DOHH2 (cell line): ENCODE results near the gene SLC25A13.

Experiments
- EZH2phosphoT487 ChIP-seq: fragments of 200-600 bp; sonication (generic); IDR thresholded peaks from 2 replicates; pipeline ENCODE4 v1.6.1; 2017; ENCODE audit warnings: borderline replicate concordance, mild to moderate bottlenecking, antibody characterized with exemption, low read length, moderate library complexity, mixed read lengths
- TF ChIP-seq, protein P1 (sequence below): fragments of 200-600 bp; sonication (generic); IDR thresholded peaks from one replicate; pipeline ENCODE4 v1.5.1; 2014; ENCODE audit warnings: antibody characterized with exemption, mild to moderate bottlenecking, low read depth, low read length; ENCODE audit not compliant: poor library complexity, severe bottlenecking

DNA sequence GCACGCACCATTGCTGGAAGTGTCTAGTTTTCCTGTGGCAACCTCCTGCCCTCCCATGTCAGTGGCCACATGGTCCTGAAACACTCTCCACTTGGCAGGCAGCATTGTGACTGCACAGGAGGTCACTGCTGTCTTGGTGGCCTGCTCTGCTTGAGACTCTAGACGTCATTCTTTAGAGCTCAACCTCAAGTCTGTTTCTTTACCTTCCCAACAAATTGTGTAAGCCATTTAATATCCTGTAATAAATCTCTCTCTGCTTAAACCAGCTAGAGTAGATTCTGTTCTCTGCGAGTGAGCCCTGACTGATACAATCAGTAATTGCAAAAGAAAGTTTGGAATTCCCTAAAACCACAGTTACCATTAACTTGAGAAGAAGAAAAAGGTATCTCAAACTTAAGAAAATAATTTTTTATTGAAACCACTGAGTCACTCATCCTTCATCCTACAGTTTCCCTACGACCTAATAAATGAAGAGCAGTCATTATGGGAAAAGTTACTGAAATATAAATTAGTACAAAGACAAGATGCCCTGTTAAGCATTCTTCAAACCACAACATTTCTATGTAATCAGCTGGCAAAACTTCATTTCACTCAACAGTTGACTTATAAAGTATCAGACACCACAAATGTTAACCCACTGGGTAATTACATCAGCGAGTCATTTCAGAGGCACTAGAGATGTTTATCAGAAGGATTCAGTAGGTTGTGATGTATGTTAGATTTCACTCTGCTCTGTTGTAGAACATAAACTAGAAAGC lies 18.0 kb downstream of the SLC25A13 start:
- TF ChIP-seq, protein P1, sequence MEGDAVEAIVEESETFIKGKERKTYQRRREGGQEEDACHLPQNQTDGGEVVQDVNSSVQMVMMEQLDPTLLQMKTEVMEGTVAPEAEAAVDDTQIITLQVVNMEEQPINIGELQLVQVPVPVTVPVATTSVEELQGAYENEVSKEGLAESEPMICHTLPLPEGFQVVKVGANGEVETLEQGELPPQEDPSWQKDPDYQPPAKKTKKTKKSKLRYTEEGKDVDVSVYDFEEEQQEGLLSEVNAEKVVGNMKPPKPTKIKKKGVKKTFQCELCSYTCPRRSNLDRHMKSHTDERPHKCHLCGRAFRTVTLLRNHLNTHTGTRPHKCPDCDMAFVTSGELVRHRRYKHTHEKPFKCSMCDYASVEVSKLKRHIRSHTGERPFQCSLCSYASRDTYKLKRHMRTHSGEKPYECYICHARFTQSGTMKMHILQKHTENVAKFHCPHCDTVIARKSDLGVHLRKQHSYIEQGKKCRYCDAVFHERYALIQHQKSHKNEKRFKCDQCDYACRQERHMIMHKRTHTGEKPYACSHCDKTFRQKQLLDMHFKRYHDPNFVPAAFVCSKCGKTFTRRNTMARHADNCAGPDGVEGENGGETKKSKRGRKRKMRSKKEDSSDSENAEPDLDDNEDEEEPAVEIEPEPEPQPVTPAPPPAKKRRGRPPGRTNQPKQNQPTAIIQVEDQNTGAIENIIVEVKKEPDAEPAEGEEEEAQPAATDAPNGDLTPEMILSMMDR = no peak
- TF ChIP-seq EZH2phosphoT487 = no peak
